HG02885 (cell line): Measurements from ENCODE around the gene RAB34.

ENCODE experiments used
- ATAC-seq: cut with Tn5 transposase; IDR thresholded peaks from one replicate; pipeline ENCODE4 v1.9.1; 2021; ENCODE audit warnings: mild to moderate bottlenecking; ENCODE audit not compliant: unreplicated experiment, poor library complexity

The RAB34 gene

GRCh38 chr17:28712705-28713415 lies 4.8 kb downstream of the RAB34 start:
- ATAC-seq: no peak

GRCh38 chr17:28712032-28712704 lies 5.5 kb downstream of the RAB34 start:
- no peak for ATAC-seq

GRCh38 chr17:28711723-28712031 lies 6.0 kb downstream of the RAB34 start, which contains the start of gene PROCA1:
TSS of gene PROCA1 (minus strand) at chr17:28711888. CDS start at chr17:28711660, 228 bp downstream.
- ATAC-seq: peak; percentile 17

GRCh38 chr17:28710861-28711722 lies 6.6 kb downstream of the RAB34 start:
- peak; percentile 83 for ATAC-seq

GRCh38 chr17:28707339-28707720 lies 10.3 kb downstream of the RAB34 start:
- no peak for ATAC-seq

- ATAC-seq: no peak
Observed at GRCh38 chr17:28706471-28707338, 11.0 kb downstream of the RAB34 start.

DNA sequence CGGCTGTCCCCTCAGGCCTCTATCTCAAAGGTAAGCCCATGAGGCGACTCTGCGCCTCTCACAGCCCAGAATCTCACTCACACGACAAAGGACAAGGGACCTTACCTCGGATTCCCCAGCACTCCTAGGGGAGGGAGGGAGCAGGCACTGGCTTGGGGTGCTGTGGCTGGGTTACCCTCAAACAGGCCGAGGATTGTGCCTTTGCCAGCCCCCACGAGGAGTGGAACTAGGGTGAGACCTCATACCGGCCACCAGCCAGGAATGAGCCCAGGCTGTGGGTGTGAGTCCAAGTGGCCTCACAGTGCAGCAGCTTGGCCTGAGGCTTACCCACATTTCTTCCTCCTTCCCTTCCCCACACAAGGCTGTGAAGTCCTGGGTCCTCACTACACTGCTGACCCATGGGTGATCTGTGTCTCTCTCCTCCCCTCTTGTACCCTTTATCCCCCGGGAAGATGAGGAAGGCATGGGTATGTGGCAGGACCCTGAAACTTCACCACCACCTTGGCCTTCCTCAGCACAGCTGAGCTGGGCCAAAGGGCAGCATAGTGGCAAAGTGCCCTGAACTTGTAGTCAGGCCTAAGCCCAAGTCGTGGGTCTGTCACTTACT lies 11.8 kb downstream of the RAB34 start:
- ATAC-seq: no peak

- ATAC-seq: no peak
Observed at GRCh38 chr17:28705074-28705659, 12.5 kb downstream of the RAB34 start.

DNA sequence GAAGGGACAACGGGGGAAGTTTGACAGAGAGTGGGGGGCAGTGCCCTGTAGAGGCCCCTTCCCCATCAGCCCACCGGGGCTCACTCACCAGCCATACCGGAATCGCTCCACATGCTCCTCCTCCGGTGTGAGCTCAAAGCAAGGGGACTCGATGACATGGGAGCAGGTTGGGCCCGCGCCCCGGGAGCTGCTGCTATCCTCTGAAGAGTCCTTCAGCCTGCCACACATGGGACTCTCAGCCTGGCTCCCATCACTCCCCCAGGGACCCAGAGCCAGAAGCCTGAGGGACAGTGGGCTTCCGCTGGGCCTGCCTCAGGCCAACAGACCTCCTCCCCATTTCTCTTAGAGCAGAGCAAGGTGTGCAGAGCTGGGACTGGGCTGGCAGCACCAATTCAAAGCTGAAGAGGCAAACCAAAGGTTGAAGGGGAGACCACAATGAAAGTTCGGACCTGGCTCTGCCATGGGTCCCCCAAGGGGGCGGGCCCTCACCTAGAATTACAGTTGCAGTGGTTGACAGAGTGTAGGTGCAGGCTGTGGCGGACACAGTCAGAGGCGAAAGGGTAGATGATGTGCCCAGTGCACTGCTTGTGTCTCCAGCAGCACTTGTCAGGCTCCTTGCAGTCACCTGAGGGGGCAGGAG lies 13.3 kb downstream of the RAB34 start:
- ATAC-seq: no peak

- no peak for ATAC-seq
Observed at GRCh38 chr17:28703552-28704218, 14.0 kb downstream of the RAB34 start.

- no peak for ATAC-seq
Observed at GRCh38 chr17:28702752-28703150, 14.9 kb downstream of the RAB34 start.

GRCh38 chr17:28702026-28702751 lies 15.5 kb downstream of the RAB34 start:
- no peak for ATAC-seq

GRCh38 chr17:28700830-28701492 lies 16.7 kb downstream of the RAB34 start:
- ATAC-seq: no peak

DNA sequence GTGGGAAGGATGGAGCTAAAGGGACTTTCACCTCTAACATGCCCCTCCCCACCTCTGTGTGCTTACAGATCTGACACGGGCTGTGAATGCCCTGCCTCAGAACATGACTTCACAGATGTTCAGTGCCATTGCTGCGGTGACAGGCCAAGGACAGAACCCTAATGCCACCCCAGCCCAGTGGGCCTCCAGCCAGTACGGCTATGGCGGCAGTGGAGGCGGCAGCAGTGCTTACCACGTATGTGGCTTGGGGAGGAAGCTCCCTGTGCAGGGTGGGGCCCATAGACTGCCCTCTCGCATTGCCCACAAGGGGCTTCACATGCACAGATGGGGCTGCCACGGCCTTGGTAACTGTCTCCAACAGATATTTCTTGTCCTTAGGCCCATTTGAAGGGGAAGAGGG lies 17.4 kb downstream of the RAB34 start:
- ATAC-seq: no peak

GRCh38 chr17:28698253-28698941 lies 19.3 kb downstream of the RAB34 start:
- no peak for ATAC-seq

DNA sequence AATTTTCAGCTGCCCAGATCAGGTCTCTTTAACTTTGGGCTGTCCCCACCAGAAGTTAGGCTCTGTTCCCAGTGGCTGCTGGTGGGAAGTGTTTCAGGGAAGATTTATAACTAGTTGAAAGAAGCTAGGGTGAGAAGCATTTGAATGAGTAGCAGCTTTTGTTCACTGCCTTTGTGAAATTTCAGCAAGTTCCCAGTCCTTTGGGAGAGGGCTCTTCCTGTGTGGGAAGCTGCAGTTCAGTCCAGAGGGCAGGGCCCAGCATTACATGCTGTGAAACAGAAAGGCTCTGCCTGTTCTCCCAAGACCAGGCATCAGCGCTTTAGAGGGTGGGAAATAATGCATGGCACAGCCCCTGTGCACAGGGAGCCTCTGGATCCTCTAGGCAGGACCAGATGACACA lies 23.8 kb downstream of the RAB34 start:
- no peak for ATAC-seq

GRCh38 chr17:28689011-28689410 lies 28.7 kb downstream of the RAB34 start:
- no peak for ATAC-seq
